Calu3 (cell line): ENCODE results near the gene EPHA3. TPM values are rescaled to one million over a fixed set of nuclear protein-coding genes. Genes with fewer than 3 reads are reported as not detected.

Experiments used
- BruUV-seq: library from RNA; stranded (reverse); fragments of 400-500 nt; replicated peaks from 2 replicates; lab custom pipeline; 2021; lab: Mats Ljungman, UMichigan
- CTCF ChIA-PET: fragments of 300-600 bp; sonication (Branson Sonifier 250); formaldehyde crosslinking; loops from one replicate; lab custom pipeline; 2022; ENCODE audit warnings: antibody characterized with exemption; lab: Charles Lee
- DNase-seq: peaks from one replicate; pipeline ENCODE4 v3.0.0; 2022
- H3K27ac Mint-ChIP-seq: one replicate; pipeline ENCODE4 v1.8.0; 2022; ENCODE audit warnings: mixed read lengths; ENCODE audit not compliant: unreplicated experiment
- H3K27me3 Mint-ChIP-seq: one replicate; pipeline ENCODE4 v1.8.0; 2022; ENCODE audit warnings: mixed read lengths; ENCODE audit not compliant: unreplicated experiment
- H3K36me3 Mint-ChIP-seq: one replicate; pipeline ENCODE4 v1.8.0; 2022; ENCODE audit warnings: mild to moderate bottlenecking, moderate library complexity, mixed read lengths; ENCODE audit not compliant: insufficient read depth, unreplicated experiment
- H3K4me1 Mint-ChIP-seq: one replicate; pipeline ENCODE4 v1.8.0; 2022; ENCODE audit warnings: mild to moderate bottlenecking, low read depth, mixed read lengths; ENCODE audit not compliant: unreplicated experiment
- H3K4me3 Mint-ChIP-seq: one replicate; pipeline ENCODE4 v1.8.0; 2022; ENCODE audit warnings: mild to moderate bottlenecking, low read depth, moderate library complexity, mixed read lengths; ENCODE audit not compliant: unreplicated experiment
- H3K9me3 Mint-ChIP-seq: one replicate; pipeline ENCODE4 v1.8.0; 2022; ENCODE audit warnings: low read depth, mixed read lengths; ENCODE audit not compliant: unreplicated experiment
- intact Hi-C: fragments of 100-400 bp; cut with micrococcal nuclease; formaldehyde crosslinking; loops from one replicate; pipeline ENCODE4 v1.10.0; 2022; ENCODE audit not compliant: unreplicated experiment
- total RNA-seq: library from RNA; stranded (reverse); gene quantifications from 2 replicates; pipeline ENCODE4 v1.2.3, GENCODE V29; 2022
- TF ChIP-seq, protein P1 (sequence below): fragments of 200-600 bp; IDR thresholded peaks from one replicate; pipeline ENCODE4 v1.8.0; 2022; ENCODE audit warnings: antibody characterized with exemption; ENCODE audit not compliant: unreplicated experiment

The EPHA3 gene
- total RNA-seq, 1 experiment from 2014 or later: 31.6 TPM

DNA sequence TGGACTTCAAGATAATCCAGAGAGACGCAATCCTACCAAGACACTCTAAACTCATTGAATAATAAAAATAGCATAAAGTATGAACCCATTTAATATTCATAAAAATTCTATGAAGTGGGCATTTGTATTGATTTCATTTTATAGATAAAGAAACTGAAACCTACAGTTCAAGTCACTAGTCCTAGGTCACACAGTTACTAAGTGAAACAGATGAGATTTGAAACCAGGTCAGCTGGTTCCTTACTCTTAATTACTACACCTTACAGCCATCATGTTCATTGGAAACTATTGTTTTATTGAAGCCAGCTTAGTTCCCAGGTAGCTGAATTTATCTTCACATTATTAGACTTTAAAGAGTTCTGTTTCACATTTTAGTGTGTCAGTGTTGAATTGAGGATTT lies 158.7 kb downstream of the EPHA3 start:
- Mint-ChIP-seq H3K27ac (no peak overlapping the region), H3K4me3 (no peak overlapping the region), H3K9me3 (no peaks in the 10 kb centered on the region), H3K27me3 (no peaks in the 10 kb centered on the region), H3K36me3 (no peaks in the 10 kb centered on the region), H3K4me1 (no peaks in the 10 kb centered on the region)
- TF ChIP-seq, protein P1, sequence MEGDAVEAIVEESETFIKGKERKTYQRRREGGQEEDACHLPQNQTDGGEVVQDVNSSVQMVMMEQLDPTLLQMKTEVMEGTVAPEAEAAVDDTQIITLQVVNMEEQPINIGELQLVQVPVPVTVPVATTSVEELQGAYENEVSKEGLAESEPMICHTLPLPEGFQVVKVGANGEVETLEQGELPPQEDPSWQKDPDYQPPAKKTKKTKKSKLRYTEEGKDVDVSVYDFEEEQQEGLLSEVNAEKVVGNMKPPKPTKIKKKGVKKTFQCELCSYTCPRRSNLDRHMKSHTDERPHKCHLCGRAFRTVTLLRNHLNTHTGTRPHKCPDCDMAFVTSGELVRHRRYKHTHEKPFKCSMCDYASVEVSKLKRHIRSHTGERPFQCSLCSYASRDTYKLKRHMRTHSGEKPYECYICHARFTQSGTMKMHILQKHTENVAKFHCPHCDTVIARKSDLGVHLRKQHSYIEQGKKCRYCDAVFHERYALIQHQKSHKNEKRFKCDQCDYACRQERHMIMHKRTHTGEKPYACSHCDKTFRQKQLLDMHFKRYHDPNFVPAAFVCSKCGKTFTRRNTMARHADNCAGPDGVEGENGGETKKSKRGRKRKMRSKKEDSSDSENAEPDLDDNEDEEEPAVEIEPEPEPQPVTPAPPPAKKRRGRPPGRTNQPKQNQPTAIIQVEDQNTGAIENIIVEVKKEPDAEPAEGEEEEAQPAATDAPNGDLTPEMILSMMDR: no peak
- DNase-seq: no peak
- BruUV-seq: no TSS peak
- intact Hi-C loops: no loop called here
- CTCF ChIA-PET: no interaction called here

DNA sequence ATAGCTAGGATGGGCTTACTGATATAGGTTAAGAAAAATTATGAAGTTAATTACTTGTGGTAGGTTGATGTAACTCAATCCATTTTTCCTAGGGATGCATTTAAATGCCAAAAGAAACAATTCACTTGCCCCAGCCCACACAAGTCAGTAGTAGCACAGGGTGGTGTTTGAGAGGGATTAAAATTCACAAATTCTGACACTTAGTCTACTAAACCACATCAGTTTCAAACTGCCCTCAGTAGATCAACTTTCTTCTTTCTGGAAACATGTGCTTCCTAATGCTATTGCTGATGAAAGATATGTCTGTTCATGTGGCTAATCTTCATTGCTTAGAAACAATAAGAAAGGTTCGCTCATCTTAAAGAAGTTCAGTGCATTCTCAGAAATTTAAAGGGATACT lies 160.6 kb downstream of the EPHA3 start:
- Mint-ChIP-seq H3K9me3 (no peaks in the 10 kb centered on the region), H3K27me3 (no peaks in the 10 kb centered on the region), H3K4me1 (no peaks in the 10 kb centered on the region), H3K4me3 (no peak overlapping the region), H3K36me3 (no peaks in the 10 kb centered on the region), H3K27ac (no peak overlapping the region)
- BruUV-seq: no TSS peak
- CTCF ChIA-PET: no interaction called here
- no peak for DNase-seq
- intact Hi-C loops: no loop called here
- TF ChIP-seq, protein P1: no peak

DNA sequence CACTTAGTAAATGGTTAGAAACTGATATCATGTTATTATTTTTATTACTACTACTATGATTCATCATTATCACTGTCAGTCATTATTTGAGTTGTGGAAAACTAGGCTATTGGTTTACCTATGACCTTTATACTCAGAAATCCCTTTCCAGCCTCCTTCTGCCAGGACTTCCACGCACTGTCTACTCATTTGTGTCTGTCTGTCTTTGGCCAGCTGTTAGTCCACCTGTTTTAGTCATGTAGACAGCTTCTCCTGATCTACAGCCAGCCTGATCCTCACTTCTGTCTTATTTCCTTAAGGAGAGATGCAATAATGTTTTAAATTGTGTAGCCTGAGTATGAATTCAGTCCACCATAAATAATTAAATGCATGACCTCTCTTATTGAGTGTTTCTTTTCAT lies 162.8 kb downstream of the EPHA3 start:
- intact Hi-C loops: no loop called here
- H3K4me3 Mint-ChIP-seq: no peak overlapping the region
- no peak for DNase-seq
- H3K4me1 Mint-ChIP-seq: no peaks in the 10 kb centered on the region
- H3K27me3 Mint-ChIP-seq: no peaks in the 10 kb centered on the region
- BruUV-seq: no TSS peak
- no peaks in the 10 kb centered on the region for H3K36me3 Mint-ChIP-seq
- TF ChIP-seq, protein P1: no peak
- CTCF ChIA-PET: no interaction called here
- H3K9me3 Mint-ChIP-seq: no peaks in the 10 kb centered on the region
- no peak overlapping the region for H3K27ac Mint-ChIP-seq

DNA sequence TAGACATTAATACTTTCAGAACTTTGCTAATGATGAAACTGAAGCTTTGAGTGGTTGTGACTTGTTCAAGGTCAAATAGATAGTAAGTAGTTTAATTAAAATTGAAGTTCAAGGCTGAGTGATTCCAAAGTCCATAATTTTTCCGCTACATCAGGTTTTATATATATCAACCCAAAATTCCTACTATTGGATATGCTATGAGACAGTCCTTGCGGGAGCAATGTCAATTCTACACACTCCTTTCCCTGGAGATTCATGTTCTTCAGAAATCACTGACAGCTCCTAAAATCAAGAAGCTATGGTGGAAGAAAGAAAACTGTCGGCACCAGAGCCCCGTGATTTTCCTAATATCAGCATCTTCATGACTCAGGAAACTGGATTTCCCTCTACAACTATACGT lies 167.6 kb downstream of the EPHA3 start:
- BruUV-seq: no TSS peak
- DNase-seq: no peak
- no peak overlapping the region for H3K4me3 Mint-ChIP-seq
- H3K27me3 Mint-ChIP-seq: no peaks in the 10 kb centered on the region
- CTCF ChIA-PET: no interaction called here
- no peaks in the 10 kb centered on the region for H3K9me3 Mint-ChIP-seq
- no peak overlapping the region for H3K27ac Mint-ChIP-seq
- no peaks in the 10 kb centered on the region for H3K36me3 Mint-ChIP-seq
- intact Hi-C loops: no loop called here
- TF ChIP-seq, protein P1: no peak
- no peaks in the 10 kb centered on the region for H3K4me1 Mint-ChIP-seq

DNA sequence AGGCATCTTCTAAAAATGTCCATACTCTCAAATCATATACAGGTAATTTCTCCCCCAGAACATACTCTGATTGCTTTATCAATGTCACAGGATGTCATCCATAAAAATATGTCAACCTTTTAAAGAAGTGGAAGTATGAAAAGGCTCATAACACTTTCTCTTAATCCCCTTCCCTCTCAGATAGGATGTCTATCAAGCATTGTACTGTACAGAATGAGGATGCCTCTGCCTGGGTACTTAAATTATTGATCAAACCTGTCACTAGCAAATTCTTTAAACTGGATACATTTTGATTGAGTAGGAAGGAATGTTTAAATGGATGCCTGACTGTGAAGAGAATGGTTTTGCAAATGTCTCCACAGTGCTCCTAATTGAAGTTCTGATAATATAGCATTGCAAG lies 168.7 kb downstream of the EPHA3 start:
- H3K4me1 Mint-ChIP-seq: no peaks in the 10 kb centered on the region
- no peak overlapping the region for H3K4me3 Mint-ChIP-seq
- no peak for DNase-seq
- intact Hi-C loops: no loop called here
- no peaks in the 10 kb centered on the region for H3K27me3 Mint-ChIP-seq
- no peaks in the 10 kb centered on the region for H3K9me3 Mint-ChIP-seq
- TF ChIP-seq, protein P1: no peak
- no TSS peak for BruUV-seq
- H3K27ac Mint-ChIP-seq: no peak overlapping the region
- CTCF ChIA-PET: no interaction called here
- H3K36me3 Mint-ChIP-seq: no peaks in the 10 kb centered on the region
